GM19372 (cell line): ENCODE measurements around the gene MARVELD2.

Experiments used
- ATAC-seq: cut with Tn5 transposase; IDR thresholded peaks from one replicate; pipeline ENCODE4 v1.9.1; 2021; ENCODE audit warnings: mild to moderate bottlenecking, low read depth, moderate library complexity; ENCODE audit not compliant: unreplicated experiment

Gene MARVELD2

DNA sequence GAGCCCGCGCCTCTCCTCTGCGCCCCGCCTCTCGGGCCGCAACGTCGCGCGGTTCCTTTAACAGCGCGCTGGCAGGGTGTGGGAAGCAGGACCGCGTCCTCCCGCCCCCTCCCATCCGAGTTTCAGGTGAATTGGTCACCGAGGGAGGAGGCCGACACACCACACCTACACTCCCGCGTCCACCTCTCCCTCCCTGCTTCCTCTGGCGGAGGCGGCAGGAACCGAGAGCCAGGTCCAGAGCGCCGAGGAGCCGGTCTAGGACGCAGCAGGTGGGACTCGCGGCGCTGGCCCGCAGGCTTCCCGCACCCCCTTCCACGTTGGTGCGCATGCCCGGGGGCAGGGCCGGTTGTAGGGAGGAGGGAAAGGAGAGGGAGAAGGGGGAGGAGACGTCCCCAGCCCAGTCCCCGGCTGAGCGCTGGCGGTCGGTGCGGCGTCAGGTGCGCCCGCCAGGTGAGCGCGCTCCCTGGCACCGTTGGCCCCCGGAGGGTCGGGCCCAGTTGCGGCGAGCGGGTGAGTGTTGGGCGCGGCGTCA lies 77.5 kb downstream of the MARVELD2 start, which contains the start of gene OCLN:
TSS of gene OCLN (plus strand) at position 400 of the 532 bp plus-strand sequence. CDS start 11,455 bp downstream, outside the sequence.
- ATAC-seq = no peak

DNA sequence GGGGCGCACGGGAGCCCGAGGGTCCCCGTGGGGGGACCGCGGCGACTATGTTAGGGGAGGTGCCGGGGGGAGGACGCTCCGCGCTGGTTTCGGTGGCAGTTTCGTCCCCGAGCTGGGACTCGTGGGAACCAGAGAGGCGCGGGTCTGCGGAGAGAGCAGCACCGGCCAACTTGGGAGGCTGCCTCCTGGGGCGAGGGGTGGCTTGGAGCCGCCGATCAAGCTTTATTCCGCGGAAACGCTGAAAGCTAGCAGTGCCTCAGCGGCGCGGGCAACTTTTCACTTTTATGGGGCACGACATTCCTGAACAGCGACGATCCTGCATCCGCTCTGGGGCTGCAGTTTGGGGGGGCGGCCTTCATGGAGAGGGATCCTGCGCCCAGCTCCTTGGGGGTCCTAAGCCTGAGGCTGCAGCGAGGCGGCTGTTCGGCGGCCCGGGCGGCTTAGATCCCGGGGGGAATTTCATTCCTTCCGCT lies 78.0 kb downstream of the MARVELD2 start:
- ATAC-seq = no peak

DNA sequence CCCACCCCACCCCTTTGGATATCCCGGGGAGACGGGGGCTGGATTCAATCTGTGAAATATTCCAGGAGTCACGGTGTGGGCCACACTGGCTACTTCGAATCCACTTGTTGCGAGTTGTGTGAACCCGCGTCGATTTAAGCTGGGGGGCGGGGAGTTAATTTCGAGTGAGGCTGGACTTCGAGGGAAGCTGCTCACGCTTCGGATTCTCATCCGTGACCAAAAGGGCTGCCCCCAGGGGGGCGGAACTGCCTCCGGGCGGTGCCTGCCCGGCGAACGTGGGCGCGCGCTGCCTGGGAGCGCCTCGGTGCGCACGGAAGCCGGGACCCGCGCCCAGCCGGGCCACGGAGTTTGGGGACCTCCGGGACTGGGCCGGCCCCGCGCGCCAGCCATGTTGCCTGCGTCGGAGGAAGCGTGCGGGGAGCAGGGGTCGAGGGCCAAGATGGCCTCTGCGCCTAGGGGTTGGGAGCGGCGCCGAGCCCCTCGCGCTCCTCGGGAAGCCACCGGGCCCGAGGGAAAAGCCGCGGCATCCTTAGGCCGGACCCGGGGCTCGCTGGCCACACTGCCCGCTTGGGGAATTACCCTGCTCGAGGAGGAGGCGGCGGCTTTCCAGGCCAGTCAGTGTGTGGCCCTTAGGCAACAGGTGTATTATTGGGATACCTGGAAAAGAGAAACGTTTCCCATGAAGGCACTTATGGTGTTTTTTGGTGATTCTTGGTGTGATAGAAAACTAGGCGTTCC lies 78.6 kb downstream of the MARVELD2 start:
- no peak for ATAC-seq
